ENCODE data around the gene RAVER1. TPM values are rescaled to one million over a fixed set of nuclear protein-coding genes. Genes with fewer than 3 reads are reported as not detected.
"Not testable (repeated sequence)": the region's sequence is repeated elsewhere in the genome, so short reads cannot be mapped to it uniquely, and the experiment has no call there.

The RAVER1 gene
- total RNA-seq, 4 donors from 2014 or later, result 15.6 to 33.2 (median 21.8) TPM

GRCh38 chr19:10285393-10285792, 47.9 kb downstream of the RAVER1 start:
- ATAC-seq, result no peak
- Histone ChIP-seq H3K4me1 (peaks cover 0 to 37% (median 23%) of the 10 kb centered on the region in 3 donors), H3K9me3 (no peaks in the 10 kb centered on the region), H3K4me3 (no peak overlapping the region), H3K27me3 (peaks cover 70% of the 10 kb centered on the region), H3K36me3 (peaks cover 0 to 26% of the 10 kb centered on the region in 2 donors), H3K27ac (no peak overlapping the region)
- no peak for TF ChIP-seq EP300 (IDR thresholded peaks at IDR 0.05)
- WGBS, 2 donors (ENCODE audit: low coverage in 1 of 2), result 85 to 96% methylated on average over 2 to 4 of the region's 4 CpGs

DNA sequence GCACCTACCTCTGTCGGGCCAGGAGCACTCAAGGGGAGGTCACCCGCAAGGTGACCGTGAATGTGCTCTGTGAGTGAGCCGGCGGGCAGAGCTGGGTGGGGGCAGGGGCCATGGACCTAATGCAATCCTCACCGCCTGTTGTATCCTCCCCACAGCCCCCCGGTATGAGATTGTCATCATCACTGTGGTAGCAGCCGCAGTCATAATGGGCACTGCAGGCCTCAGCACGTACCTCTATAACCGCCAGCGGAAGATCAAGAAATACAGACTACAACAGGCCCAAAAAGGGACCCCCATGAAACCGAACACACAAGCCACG, 48.4 kb downstream of the RAVER1 start:
- peaks cover 0 to 26% of the 10 kb centered on the region in 2 donors for H3K36me3 ChIP-seq
- WGBS, 2 donors (ENCODE audit: low coverage in 1 of 2), result 90% methylated on average over 6 to 10 of the region's 13 CpGs
- TF ChIP-seq POLR2A (IDR thresholded peaks at IDR 0.05) (no peak), EP300 (IDR thresholded peaks at IDR 0.05) (no peak), POLR2AphosphoS5 (IDR thresholded peaks at IDR 0.05) (no peak)
- TF ChIP-seq, protein P1, sequence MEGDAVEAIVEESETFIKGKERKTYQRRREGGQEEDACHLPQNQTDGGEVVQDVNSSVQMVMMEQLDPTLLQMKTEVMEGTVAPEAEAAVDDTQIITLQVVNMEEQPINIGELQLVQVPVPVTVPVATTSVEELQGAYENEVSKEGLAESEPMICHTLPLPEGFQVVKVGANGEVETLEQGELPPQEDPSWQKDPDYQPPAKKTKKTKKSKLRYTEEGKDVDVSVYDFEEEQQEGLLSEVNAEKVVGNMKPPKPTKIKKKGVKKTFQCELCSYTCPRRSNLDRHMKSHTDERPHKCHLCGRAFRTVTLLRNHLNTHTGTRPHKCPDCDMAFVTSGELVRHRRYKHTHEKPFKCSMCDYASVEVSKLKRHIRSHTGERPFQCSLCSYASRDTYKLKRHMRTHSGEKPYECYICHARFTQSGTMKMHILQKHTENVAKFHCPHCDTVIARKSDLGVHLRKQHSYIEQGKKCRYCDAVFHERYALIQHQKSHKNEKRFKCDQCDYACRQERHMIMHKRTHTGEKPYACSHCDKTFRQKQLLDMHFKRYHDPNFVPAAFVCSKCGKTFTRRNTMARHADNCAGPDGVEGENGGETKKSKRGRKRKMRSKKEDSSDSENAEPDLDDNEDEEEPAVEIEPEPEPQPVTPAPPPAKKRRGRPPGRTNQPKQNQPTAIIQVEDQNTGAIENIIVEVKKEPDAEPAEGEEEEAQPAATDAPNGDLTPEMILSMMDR (IDR thresholded peaks at IDR 0.05), result no peak
- H3K4me3 ChIP-seq, result no peak overlapping the region
- peaks cover 0 to 33% (median 19%) of the 10 kb centered on the region in 3 donors for H3K4me1 ChIP-seq
- no peaks in the 10 kb centered on the region for H3K9me3 ChIP-seq
- peaks cover 67% of the 10 kb centered on the region for H3K27me3 ChIP-seq
- ATAC-seq, result no peak
- H3K27ac ChIP-seq, result no peak overlapping the region

DNA sequence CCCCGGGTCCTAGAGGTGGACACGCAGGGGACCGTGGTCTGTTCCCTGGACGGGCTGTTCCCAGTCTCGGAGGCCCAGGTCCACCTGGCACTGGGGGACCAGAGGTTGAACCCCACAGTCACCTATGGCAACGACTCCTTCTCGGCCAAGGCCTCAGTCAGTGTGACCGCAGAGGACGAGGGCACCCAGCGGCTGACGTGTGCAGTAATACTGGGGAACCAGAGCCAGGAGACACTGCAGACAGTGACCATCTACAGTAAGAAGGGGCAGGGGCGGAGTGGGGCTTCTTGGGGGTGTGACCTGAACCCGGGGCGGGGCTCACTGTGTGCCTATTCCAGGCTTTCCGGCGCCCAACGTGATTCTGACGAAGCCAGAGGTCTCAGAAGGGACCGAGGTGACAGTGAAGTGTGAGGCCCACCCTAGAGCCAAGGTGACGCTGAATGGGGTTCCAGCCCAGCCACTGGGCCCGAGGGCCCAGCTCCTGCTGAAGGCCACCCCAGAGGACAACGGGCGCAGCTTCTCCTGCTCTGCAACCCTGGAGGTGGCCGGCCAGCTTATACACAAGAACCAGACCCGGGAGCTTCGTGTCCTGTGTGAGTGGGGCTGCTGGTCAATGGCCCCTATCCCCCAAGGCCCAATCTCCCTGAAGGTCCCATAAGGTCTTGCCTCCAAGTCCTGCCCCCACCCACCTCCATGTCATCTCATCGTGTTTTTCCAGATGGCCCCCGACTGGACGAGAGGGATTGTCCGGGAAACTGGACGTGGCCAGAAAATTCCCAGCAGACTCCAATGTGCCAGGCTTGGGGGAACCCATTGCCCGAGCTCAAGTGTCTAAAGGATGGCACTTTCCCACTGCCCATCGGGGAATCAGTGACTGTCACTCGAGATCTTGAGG, 49.0 kb downstream of the RAVER1 start:
- H3K4me3 ChIP-seq, result no peak overlapping the region
- peaks cover 0 to 27% of the 10 kb centered on the region in 2 donors for H3K36me3 ChIP-seq
- 89 to 100% methylated on average over 2 to 7 of the region's 34 CpGs for WGBS, 2 donors (ENCODE audit: low coverage in 1 of 2)
- no peak for ATAC-seq
- H3K27ac ChIP-seq, result no peak overlapping the region
- no peaks in the 10 kb centered on the region for H3K9me3 ChIP-seq
- TF ChIP-seq, protein P1 (IDR thresholded peaks at IDR 0.05), result no peak
- TF ChIP-seq EP300 (IDR thresholded peaks at IDR 0.05), result no peak
- no peak for TF ChIP-seq POLR2AphosphoS5 (IDR thresholded peaks at IDR 0.05)
- TF ChIP-seq POLR2A (IDR thresholded peaks at IDR 0.05), result no peak
- peaks cover 67% of the 10 kb centered on the region for H3K27me3 ChIP-seq
- H3K4me1 ChIP-seq, result peaks cover 0 to 27% (median 13%) of the 10 kb centered on the region in 3 donors

DNA sequence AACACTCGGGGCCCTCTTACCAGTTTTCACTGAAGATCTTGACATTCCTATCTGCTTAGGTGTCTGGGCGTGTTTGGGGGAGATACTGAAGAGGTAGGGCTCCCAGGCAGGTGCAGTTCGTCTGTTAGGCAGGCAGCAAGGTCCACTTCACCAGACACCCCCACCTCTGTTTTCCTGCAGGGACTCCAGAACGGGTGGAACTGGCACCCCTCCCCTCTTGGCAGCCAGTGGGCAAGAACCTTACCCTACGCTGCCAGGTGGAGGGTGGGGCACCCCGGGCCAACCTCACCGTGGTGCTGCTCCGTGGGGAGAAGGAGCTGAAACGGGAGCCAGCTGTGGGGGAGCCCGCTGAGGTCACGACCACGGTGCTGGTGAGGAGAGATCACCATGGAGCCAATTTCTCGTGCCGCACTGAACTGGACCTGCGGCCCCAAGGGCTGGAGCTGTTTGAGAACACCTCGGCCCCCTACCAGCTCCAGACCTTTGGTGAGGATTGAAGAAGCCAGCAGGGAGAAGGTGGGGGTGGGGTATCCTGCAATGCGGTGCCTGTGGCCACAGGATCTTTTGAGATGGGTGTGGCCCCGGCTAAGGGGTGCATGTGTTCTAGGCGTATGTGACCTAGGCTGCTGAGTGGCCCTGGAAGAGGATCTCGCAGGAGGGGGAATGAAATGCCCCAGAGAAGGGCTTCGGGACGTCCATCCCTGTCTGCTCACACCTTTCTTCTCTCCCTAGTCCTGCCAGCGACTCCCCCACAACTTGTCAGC, 49.8 kb downstream of the RAVER1 start:
- WGBS, 2 donors (ENCODE audit: low coverage in 1 of 2), result 81% methylated on average over 4 of the region's 23 CpGs; no CpG with 5 or more reads in 1 of the 2 donors
- Histone ChIP-seq H3K27ac (no peak overlapping the region), H3K27me3 (peaks cover 66% of the 10 kb centered on the region), H3K4me3 (no peak overlapping the region), H3K9me3 (no peaks in the 10 kb centered on the region), H3K4me1 (peaks cover 0 to 18% (median 6%) of the 10 kb centered on the region in 3 donors), H3K36me3 (peaks cover 0 to 33% of the 10 kb centered on the region in 2 donors)
- TF ChIP-seq, protein P1 (IDR thresholded peaks at IDR 0.05), result no peak
- TF ChIP-seq POLR2AphosphoS5 (IDR thresholded peaks at IDR 0.05), result no peak
- no peak for ATAC-seq

DNA sequence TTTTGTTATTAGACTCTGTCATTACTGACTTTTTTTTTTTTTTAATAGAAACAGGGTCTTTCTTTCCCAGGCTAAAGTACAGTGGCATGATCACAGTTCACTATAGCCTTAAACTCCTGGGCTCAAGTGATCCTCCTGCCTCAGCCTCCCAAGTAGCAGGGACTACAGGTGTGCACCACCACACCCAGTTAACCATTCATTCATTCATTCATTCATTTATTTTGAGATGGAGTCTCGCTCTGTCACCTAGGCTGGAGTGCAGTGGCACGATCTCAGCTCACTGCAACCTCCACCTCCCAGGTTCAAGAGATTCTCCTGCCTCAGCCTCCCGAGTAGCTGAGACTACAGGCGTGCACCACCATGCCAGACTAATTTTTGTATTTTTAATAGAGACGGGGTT, 51.3 kb downstream of the RAVER1 start:
- WGBS, 2 donors (ENCODE audit: low coverage in 1 of 2), result 83 to 91% methylated on average over 4 to 5 of the region's 5 CpGs

More for the DNA sequence above, 51.3 kb downstream of the RAVER1 start:
- not testable (repeated sequence) for H3K4me3 ChIP-seq, H3K27ac ChIP-seq, H3K4me1 ChIP-seq, ATAC-seq, H3K9me3 ChIP-seq
- peaks cover 0 to 40% of the 10 kb centered on the region in 2 donors for H3K36me3 ChIP-seq
- H3K27me3 ChIP-seq, result peaks cover 52% of the 10 kb centered on the region

Data from gastroesophageal sphincter (tissue), 4 donors.